Endothelial cell of umbilical vein (primary cell): ENCODE data around the gene SUPT3H. TPM values are rescaled to one million over a fixed set of nuclear protein-coding genes. Genes with fewer than 3 reads are reported as not detected.

Experiments used
- BruUV-seq: library from RNA; stranded (reverse); fragments of 400-500 nt; replicated peaks from 2 replicates; lab custom pipeline; 2021; lab: Mats Ljungman, UMichigan
- CTCF ChIA-PET: fragments of 300-600, 350-600 bp; sonication (Branson Sonifier 250); formaldehyde crosslinking; loops from one replicate; lab custom pipeline; 2021; ENCODE audit warnings: antibody characterized with exemption, inconsistent platforms; lab: Charles Lee
- POLR2A ChIA-PET: fragments of 300-600, 350-600 bp; sonication (Branson Sonifier 250); formaldehyde crosslinking; loops from one replicate; lab custom pipeline; 2021; ENCODE audit warnings: antibody characterized with exemption, inconsistent platforms; lab: Charles Lee
- DNase-seq: peaks from one replicate; pipeline ENCODE4 v3.0.0-alpha.2; 2011; ENCODE audit warnings: low read depth, low spot score
- FAIRE-seq: peaks from 2 replicates; lab custom pipeline; 2011; peaks lifted over from hg19 to GRCh38; lab: Jason Lieb, UNC
- H2AFZ ChIP-seq: 2 replicates; pipeline ENCODE4 v1.6.0; 2012; ENCODE audit warnings: low read depth, low read length, control low read depth, inconsistent platforms
- H3K27ac ChIP-seq: 2 replicates; pipeline ENCODE4 v1.5.1; 2011; ENCODE audit warnings: low read depth, mild to moderate bottlenecking, control low read depth, low read length, moderate library complexity; ENCODE audit not compliant: insufficient read depth
- H3K27me3 ChIP-seq, 2 experiments: 2 replicates each; pipeline versions ENCODE4 v1.6.0 to v1.6.1; 2011; ENCODE audit warnings: low read length in 2 of 2, mixed read lengths in 1 of 2; ENCODE audit not compliant: control insufficient read depth in 2 of 2, insufficient read depth in 2 of 2
- H3K36me3 ChIP-seq, 2 experiments: 2 replicates in 1 of 2; 3 replicates in 1 of 2; pipeline ENCODE4 v1.5.1; 2011; ENCODE audit warnings: low read length in 2 of 2, mild to moderate bottlenecking in 1 of 2, moderate library complexity in 1 of 2; ENCODE audit not compliant: control insufficient read depth in 2 of 2, insufficient read depth in 2 of 2; ENCODE audit errors: extremely low read depth in 1 of 2
- H3K4me1 ChIP-seq: 3 replicates; pipeline ENCODE4 v1.5.1; 2011; ENCODE audit warnings: mild to moderate bottlenecking, low read length; ENCODE audit not compliant: control insufficient read depth, insufficient read depth; ENCODE audit errors: extremely low read depth
- H3K4me2 ChIP-seq: 2 replicates; pipeline ENCODE4 v1.6.1; 2011; ENCODE audit warnings: low read length, control low read depth, mixed read lengths; ENCODE audit not compliant: insufficient read depth
- H3K4me3 ChIP-seq, 3 experiments: fragments of 200-600 bp in 1 of 3; sonication (generic), shearing (Covaris generic) in 1 of 3; replicated peaks in 1 of 3; 2 replicates each; pipeline ENCODE4 v1.5.1; 2011 to 2016; ENCODE audit warnings: control low read depth in 3 of 3, low read length in 3 of 3, mild to moderate bottlenecking in 2 of 3, inconsistent platforms in 1 of 3, low read depth in 1 of 3, moderate library complexity in 1 of 3; ENCODE audit not compliant: insufficient read depth in 1 of 3
- H3K79me2 ChIP-seq: 2 replicates; pipeline ENCODE4 v1.6.0; 2012; ENCODE audit warnings: low read length, inconsistent platforms; ENCODE audit not compliant: control insufficient read depth, insufficient read depth
- H3K9ac ChIP-seq: replicated peaks from 2 replicates; pipeline ENCODE3; 2011; ENCODE audit warnings: low read length, control low read depth; ENCODE audit not compliant: insufficient read depth; ENCODE audit errors: extremely low read depth
- H3K9me1 ChIP-seq: replicated peaks from 3 replicates; pipeline ENCODE4 v1.6.0; 2011; ENCODE audit warnings: mild to moderate bottlenecking, low read length; ENCODE audit not compliant: control insufficient read depth, insufficient read depth; ENCODE audit errors: extremely low read depth
- H3K9me3 ChIP-seq: replicated peaks from 2 replicates; pipeline ENCODE4 v1.5.1; 2012; ENCODE audit warnings: low read length, inconsistent platforms; ENCODE audit not compliant: control insufficient read depth, insufficient read depth
- H4K20me1 ChIP-seq: replicated peaks from 2 replicates; pipeline ENCODE3; 2011; ENCODE audit warnings: mild to moderate bottlenecking, low read length; ENCODE audit not compliant: control insufficient read depth, insufficient read depth; ENCODE audit errors: extremely low read depth
- CTCF ChIP-seq, 2 donors: IDR thresholded peaks; 1 replicate in 1 of 2; 2 replicates in 1 of 2; pipeline ENCODE4 v1.5.1; 2011; ENCODE audit warnings: low read length in 2 of 2, mild to moderate bottlenecking in 2 of 2, moderate library complexity in 2 of 2, control low read depth in 1 of 2, inconsistent platforms in 1 of 2, low read depth in 1 of 2; ENCODE audit not compliant: insufficient read depth in 1 of 2; ENCODE audit errors: extremely low read depth in 1 of 2
- EZH2 ChIP-seq: IDR thresholded peaks from 2 replicates; pipeline ENCODE4 v1.6.1; 2012; ENCODE audit warnings: borderline replicate concordance, low read depth, mild to moderate bottlenecking, moderate library complexity, low read length, inconsistent platforms; ENCODE audit not compliant: severe bottlenecking
- FOS ChIP-seq: IDR thresholded peaks from 2 replicates; pipeline ENCODE4 v1.6.1; 2011; ENCODE audit warnings: mild to moderate bottlenecking, low read length, moderate library complexity, borderline replicate concordance; ENCODE audit not compliant: insufficient read depth
- GATA2 ChIP-seq: IDR thresholded peaks from 2 replicates; pipeline ENCODE4 v1.7.0; 2011; ENCODE audit warnings: low read depth, mild to moderate bottlenecking, moderate library complexity, mixed read lengths, low read length; ENCODE audit not compliant: insufficient read length, insufficient read depth
- JUN ChIP-seq: IDR thresholded peaks from 2 replicates; pipeline ENCODE4 v1.6.1; 2011; ENCODE audit warnings: borderline replicate concordance, low read depth; ENCODE audit not compliant: insufficient read length, insufficient read depth
- MAX ChIP-seq: IDR thresholded peaks from 2 replicates; pipeline ENCODE4 v1.6.1; 2011; ENCODE audit not compliant: insufficient read depth, insufficient read length
- MYC ChIP-seq: IDR thresholded peaks from one replicate; pipeline ENCODE4 v1.6.1; 2011; ENCODE audit warnings: mild to moderate bottlenecking, low read depth, low read length
- POLR2A ChIP-seq: IDR thresholded peaks from 2 replicates; pipeline ENCODE4 v1.6.1; 2012; ENCODE audit warnings: low read depth, mild to moderate bottlenecking, control low read depth, low read length
- POLR2AphosphoS5 ChIP-seq: IDR thresholded peaks from 2 replicates; pipeline ENCODE4 v1.6.1; 2012; ENCODE audit warnings: low read depth, mild to moderate bottlenecking, control low read depth, low read length, moderate library complexity; ENCODE audit not compliant: insufficient read depth
- dilution Hi-C: fragments of 300-500 bp; cut with MboI; formaldehyde crosslinking; loops from one replicate; pipeline ENCODE4 v1.15.0; 2019; ENCODE audit warnings: low sequenced_read_pairs; ENCODE audit not compliant: extremely low pct_ligation_motif_present
- intact Hi-C: fragments of 100-400 bp; cut with micrococcal nuclease; formaldehyde crosslinking; loops from one replicate; pipeline ENCODE4 v1.10.0; 2022
- polyA plus RNA-seq, 4 experiments: library from polyadenylated mRNA; depleted of rRNA in 3 of 4; stranded (reverse) in 3 of 4; unstranded in 1 of 4; fragments of >200 nt; gene quantifications; 2 replicates each; pipeline versions ENCODE4 v1.2.1 to v1.2.3, GENCODE V29; 2011 to 2012; ENCODE audit warnings: missing spikeins in 1 of 4
- total RNA-seq: library from RNA; stranded (reverse); gene quantifications from 2 replicates; pipeline ENCODE4 v1.2.3, GENCODE V29; 2021

The SUPT3H gene
- total and polyA plus RNA-seq, 2 donors (not counting 3 experiments of a cell fraction or from before 2014, with no cell fraction given) = 8.3 to 9.8 TPM

- no peaks in the 10 kb centered on the region for H3K79me2 ChIP-seq
- TF ChIP-seq GATA2 (no peak), JUN (no peak), EZH2 (no peak), POLR2AphosphoS5 (no peak), MAX (no peak), MYC (no peak)
- intact Hi-C loops = no loop called here
Observed at GRCh38 chr6:44804016-44804415, 573.7 kb downstream of the SUPT3H start.

GRCh38 chr6:44800784-44801592 lies 576.7 kb downstream of the SUPT3H start:
- BruUV-seq = no TSS peak
- no peaks in the 10 kb centered on the region for H3K9me1 ChIP-seq
- H3K4me2 ChIP-seq = no peak overlapping the region
- no peaks in the 10 kb centered on the region for H4K20me1 ChIP-seq
- no peaks in the 10 kb centered on the region for H3K36me3 ChIP-seq
- no peak for DNase-seq
- no peaks in the 10 kb centered on the region for H3K4me1 ChIP-seq
- intact Hi-C loops (no loop called here), dilution Hi-C loops (no loop called here)
- no peak overlapping the region for H3K4me3 ChIP-seq
- no peak for FAIRE-seq
- H2AFZ ChIP-seq = no peak overlapping the region
- ChIA-PET CTCF (interaction anchor here (1.4 kb wide), 1 partner anchor 914 kb away, joined by 5 read pairs; no protein-coding TSS in a partner anchor), POLR2A (no interaction called here)
- H3K9me3 ChIP-seq = no peaks in the 10 kb centered on the region
- H3K27ac ChIP-seq = no peak overlapping the region
- TF ChIP-seq MYC (no peak), GATA2 (no peak), JUN (no peak), POLR2AphosphoS5 (no peak), CTCF (IDR thresholded peaks at IDR 0.05; ENCODE audit: extremely low read depth in 1 of 2, insufficient read depth in 1 of 2, low read depth in 1 of 2, low read length in 2 of 2) (no peak), POLR2A (no peak), FOS (no peak), EZH2 (no peak), MAX (no peak)
- H3K27me3 ChIP-seq = peaks cover 4 to 12% of the 10 kb centered on the region in 2 experiments
- no peak overlapping the region for H3K9ac ChIP-seq
- H3K79me2 ChIP-seq = no peaks in the 10 kb centered on the region

More at GRCh38 chr6:44804016-44804415, 573.7 kb downstream of the SUPT3H start:
- H3K9me1 ChIP-seq = no peaks in the 10 kb centered on the region
- no peaks in the 10 kb centered on the region for H3K4me1 ChIP-seq
- H4K20me1 ChIP-seq = no peaks in the 10 kb centered on the region
- no peak for DNase-seq
- no peak for FAIRE-seq
- no peak overlapping the region for H3K27ac ChIP-seq
- H3K9me3 ChIP-seq = no peaks in the 10 kb centered on the region
- ChIA-PET CTCF (no interaction called here), POLR2A (no interaction called here)
- no peak overlapping the region for H3K9ac ChIP-seq
- no peaks in the 10 kb centered on the region for H3K36me3 ChIP-seq
- peaks cover 4 to 7% of the 10 kb centered on the region in 2 experiments for H3K27me3 ChIP-seq
- H3K4me2 ChIP-seq = no peak overlapping the region
- dilution Hi-C loops = no loop called here
- BruUV-seq = no TSS peak
- H3K4me3 ChIP-seq = no peak overlapping the region
- no peak overlapping the region for H2AFZ ChIP-seq
